ENCODE measurements around the gene BTBD10. TPM values are rescaled to one million over a fixed set of nuclear protein-coding genes. Genes with fewer than 3 reads are reported as not detected.

Gene BTBD10
- total and polyA plus RNA-seq, 4 donors: 3.7 to 12.7 (median 8.8) TPM

DNA sequence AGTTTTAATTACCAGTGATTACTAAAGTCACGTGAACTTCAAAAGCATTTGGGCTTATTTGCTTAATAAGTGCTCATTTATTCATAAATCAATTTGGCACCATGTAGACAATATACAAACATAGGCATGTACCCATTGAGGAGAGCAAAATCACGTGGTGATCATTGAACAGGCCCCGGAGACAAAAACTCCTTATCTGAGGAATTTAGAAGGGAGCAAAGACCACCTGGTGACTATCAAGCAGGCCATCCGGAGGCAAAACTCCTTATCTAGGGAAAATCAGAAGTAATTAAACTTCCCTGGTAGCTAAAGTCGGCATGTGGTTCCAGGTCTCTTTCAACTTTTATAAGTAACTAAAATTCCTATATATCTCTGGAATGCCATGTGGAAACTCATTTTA is 5.7 kb upstream of the BTBD10 start:
- 63% methylated on average over 5 of the region's 5 CpGs for WGBS
- no peaks in the 10 kb centered on the region for H3K9me3 ChIP-seq (ENCODE audit: control insufficient read depth in 4 of 4, low read length in 3 of 4)
- peaks cover 7 to 26% (median 21%) of the 10 kb centered on the region in 4 donors for H3K4me1 ChIP-seq (ENCODE audit: control insufficient read depth in 4 of 4, insufficient read depth in 4 of 4, low read length in 3 of 4)
- no peak for TF ChIP-seq JUND (IDR thresholded peaks at IDR 0.05)
- TF ChIP-seq FOXA1 (IDR thresholded peaks at IDR 0.05): no peak
- TF ChIP-seq HNF4A (conservative IDR thresholded peaks at IDR 0.05): no peak
- DNase-seq (ENCODE audit: low spot score): no peak
- H3K27me3 ChIP-seq (ENCODE audit: control insufficient read depth in 4 of 4, insufficient read depth in 4 of 4, low read length in 3 of 4): no peaks in the 10 kb centered on the region
- H3K36me3 ChIP-seq (ENCODE audit: control insufficient read depth in 4 of 4, insufficient read depth in 3 of 4, low read depth in 1 of 4, low read length in 3 of 4): no peaks in the 10 kb centered on the region
- H3K9ac ChIP-seq (ENCODE audit: low read depth in 1 of 2, low read length in 2 of 2): no peak overlapping the region
- H3K27ac ChIP-seq (ENCODE audit: low read depth in 1 of 2, low read length in 2 of 2): no peak overlapping the region
- no peak overlapping the region for H3K4me3 ChIP-seq (ENCODE audit: low read depth in 1 of 3, low read length in 3 of 3)

DNA sequence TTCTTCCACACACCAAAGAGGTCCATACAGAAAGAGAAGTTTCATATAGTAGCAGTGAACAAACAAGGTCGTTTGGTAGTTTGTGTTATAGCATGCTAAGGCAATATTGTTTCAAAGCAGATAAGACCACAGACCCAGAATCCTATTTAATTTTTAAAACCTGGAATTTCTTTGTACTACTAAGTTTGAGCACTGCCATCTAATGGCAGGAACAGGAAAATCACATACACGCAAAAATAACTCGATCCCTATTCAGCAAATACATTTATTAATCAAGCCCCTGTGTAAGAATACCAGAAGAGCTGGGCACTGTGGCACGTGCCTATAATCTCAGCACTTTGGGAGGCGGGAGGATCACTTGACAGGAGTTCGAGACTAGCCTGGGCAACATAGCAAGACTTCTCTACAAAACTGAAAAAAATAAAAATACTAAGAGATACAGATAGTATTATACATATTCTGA is 2.9 kb upstream of the BTBD10 start:
- H3K4me1 ChIP-seq (ENCODE audit: control insufficient read depth in 4 of 4, insufficient read depth in 4 of 4, low read length in 3 of 4): peaks cover 3 to 13% (median 10%) of the 10 kb centered on the region in 4 donors
- TF ChIP-seq RAD21 (IDR thresholded peaks at IDR 0.05) (peak; percentile 64 to 73), RXRA (IDR thresholded peaks at IDR 0.05) (no peak)
- TF ChIP-seq, protein P1, sequence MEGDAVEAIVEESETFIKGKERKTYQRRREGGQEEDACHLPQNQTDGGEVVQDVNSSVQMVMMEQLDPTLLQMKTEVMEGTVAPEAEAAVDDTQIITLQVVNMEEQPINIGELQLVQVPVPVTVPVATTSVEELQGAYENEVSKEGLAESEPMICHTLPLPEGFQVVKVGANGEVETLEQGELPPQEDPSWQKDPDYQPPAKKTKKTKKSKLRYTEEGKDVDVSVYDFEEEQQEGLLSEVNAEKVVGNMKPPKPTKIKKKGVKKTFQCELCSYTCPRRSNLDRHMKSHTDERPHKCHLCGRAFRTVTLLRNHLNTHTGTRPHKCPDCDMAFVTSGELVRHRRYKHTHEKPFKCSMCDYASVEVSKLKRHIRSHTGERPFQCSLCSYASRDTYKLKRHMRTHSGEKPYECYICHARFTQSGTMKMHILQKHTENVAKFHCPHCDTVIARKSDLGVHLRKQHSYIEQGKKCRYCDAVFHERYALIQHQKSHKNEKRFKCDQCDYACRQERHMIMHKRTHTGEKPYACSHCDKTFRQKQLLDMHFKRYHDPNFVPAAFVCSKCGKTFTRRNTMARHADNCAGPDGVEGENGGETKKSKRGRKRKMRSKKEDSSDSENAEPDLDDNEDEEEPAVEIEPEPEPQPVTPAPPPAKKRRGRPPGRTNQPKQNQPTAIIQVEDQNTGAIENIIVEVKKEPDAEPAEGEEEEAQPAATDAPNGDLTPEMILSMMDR (IDR thresholded peaks at IDR 0.05; ENCODE audit: low read depth, low read length, missing input control): peak; percentile 48
- no peaks in the 10 kb centered on the region for H3K36me3 ChIP-seq (ENCODE audit: control insufficient read depth in 4 of 4, insufficient read depth in 3 of 4, low read depth in 1 of 4, low read length in 3 of 4)
- H3K9me3 ChIP-seq (ENCODE audit: control insufficient read depth in 4 of 4, low read length in 3 of 4): no peaks in the 10 kb centered on the region
- H3K9ac ChIP-seq (ENCODE audit: low read depth in 1 of 2, low read length in 2 of 2): peak overlapping the region in 1 of 2 donors; percentile 16
- 2% methylated on average over 6 of the region's 6 CpGs for WGBS
- DNase-seq (ENCODE audit: low spot score): no peak
- no peaks in the 10 kb centered on the region for H3K27me3 ChIP-seq (ENCODE audit: control insufficient read depth in 4 of 4, insufficient read depth in 4 of 4, low read length in 3 of 4)
- no peak overlapping the region for H3K4me3 ChIP-seq (ENCODE audit: low read depth in 1 of 3, low read length in 3 of 3)
- no peak overlapping the region for H3K27ac ChIP-seq (ENCODE audit: low read depth in 1 of 2, low read length in 2 of 2)

DNA sequence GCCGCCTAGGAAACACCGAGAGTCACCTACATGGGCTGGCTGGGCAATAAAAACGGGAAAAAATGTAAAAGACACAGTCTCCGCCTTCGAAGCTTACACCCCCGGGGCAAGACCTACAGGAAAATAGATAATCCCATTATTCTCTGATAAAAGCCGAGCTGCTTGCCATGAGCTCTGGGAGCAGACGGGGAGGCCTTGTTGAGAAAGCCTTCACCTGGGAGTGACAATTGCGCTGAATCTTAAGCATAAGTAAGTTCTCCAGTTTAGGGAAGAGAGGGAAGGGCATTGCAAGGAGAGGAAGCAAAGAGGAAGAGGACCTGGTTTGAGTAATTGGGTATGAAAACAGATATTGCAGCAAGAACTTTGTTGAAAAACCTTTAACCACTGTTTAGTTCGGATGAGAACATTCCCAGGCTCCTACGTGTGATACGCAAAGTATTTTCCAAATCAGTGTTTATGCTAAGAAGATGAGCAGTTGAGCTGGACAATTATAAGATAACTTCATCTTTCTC is 813 bp upstream of the BTBD10 start:
- TF ChIP-seq GABPA (IDR thresholded peaks at IDR 0.05 in 1 of 2, conservative IDR thresholded peaks at IDR 0.05 in 1 of 2) (no peak), JUND (IDR thresholded peaks at IDR 0.05) (no peak), YY1 (IDR thresholded peaks at IDR 0.05) (no peak), NR2F2 (IDR thresholded peaks at IDR 0.05) (no peak), RAD21 (IDR thresholded peaks at IDR 0.05) (no peak), RXRA (IDR thresholded peaks at IDR 0.05) (no peak), FOXA1 (IDR thresholded peaks at IDR 0.05) (no peak), EGR1 (IDR thresholded peaks at IDR 0.05; ENCODE audit: low read depth in 2 of 2) (no peak), HNF4G (IDR thresholded peaks at IDR 0.05) (no peak), HNF4A (conservative IDR thresholded peaks at IDR 0.05) (no peak), TAF1 (conservative IDR thresholded peaks at IDR 0.05) (no peak), FOXA2 (IDR thresholded peaks at IDR 0.05) (no peak)
- TF ChIP-seq, protein P2, sequence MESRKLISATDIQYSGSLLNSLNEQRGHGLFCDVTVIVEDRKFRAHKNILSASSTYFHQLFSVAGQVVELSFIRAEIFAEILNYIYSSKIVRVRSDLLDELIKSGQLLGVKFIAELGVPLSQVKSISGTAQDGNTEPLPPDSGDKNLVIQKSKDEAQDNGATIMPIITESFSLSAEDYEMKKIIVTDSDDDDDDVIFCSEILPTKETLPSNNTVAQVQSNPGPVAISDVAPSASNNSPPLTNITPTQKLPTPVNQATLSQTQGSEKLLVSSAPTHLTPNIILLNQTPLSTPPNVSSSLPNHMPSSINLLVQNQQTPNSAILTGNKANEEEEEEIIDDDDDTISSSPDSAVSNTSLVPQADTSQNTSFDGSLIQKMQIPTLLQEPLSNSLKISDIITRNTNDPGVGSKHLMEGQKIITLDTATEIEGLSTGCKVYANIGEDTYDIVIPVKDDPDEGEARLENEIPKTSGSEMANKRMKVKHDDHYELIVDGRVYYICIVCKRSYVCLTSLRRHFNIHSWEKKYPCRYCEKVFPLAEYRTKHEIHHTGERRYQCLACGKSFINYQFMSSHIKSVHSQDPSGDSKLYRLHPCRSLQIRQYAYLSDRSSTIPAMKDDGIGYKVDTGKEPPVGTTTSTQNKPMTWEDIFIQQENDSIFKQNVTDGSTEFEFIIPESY (IDR thresholded peaks at IDR 0.05): no peak
- TF ChIP-seq, protein P1 (IDR thresholded peaks at IDR 0.05; ENCODE audit: low read depth, low read length, missing input control): no peak
- TF ChIP-seq, protein P3, sequence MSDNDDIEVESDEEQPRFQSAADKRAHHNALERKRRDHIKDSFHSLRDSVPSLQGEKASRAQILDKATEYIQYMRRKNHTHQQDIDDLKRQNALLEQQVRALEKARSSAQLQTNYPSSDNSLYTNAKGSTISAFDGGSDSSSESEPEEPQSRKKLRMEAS (IDR thresholded peaks at IDR 0.05): no peak
- TF ChIP-seq, protein P4, sequence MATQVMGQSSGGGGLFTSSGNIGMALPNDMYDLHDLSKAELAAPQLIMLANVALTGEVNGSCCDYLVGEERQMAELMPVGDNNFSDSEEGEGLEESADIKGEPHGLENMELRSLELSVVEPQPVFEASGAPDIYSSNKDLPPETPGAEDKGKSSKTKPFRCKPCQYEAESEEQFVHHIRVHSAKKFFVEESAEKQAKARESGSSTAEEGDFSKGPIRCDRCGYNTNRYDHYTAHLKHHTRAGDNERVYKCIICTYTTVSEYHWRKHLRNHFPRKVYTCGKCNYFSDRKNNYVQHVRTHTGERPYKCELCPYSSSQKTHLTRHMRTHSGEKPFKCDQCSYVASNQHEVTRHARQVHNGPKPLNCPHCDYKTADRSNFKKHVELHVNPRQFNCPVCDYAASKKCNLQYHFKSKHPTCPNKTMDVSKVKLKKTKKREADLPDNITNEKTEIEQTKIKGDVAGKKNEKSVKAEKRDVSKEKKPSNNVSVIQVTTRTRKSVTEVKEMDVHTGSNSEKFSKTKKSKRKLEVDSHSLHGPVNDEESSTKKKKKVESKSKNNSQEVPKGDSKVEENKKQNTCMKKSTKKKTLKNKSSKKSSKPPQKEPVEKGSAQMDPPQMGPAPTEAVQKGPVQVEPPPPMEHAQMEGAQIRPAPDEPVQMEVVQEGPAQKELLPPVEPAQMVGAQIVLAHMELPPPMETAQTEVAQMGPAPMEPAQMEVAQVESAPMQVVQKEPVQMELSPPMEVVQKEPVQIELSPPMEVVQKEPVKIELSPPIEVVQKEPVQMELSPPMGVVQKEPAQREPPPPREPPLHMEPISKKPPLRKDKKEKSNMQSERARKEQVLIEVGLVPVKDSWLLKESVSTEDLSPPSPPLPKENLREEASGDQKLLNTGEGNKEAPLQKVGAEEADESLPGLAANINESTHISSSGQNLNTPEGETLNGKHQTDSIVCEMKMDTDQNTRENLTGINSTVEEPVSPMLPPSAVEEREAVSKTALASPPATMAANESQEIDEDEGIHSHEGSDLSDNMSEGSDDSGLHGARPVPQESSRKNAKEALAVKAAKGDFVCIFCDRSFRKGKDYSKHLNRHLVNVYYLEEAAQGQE (IDR thresholded peaks at IDR 0.05): no peak
- H3K9ac ChIP-seq (ENCODE audit: low read depth in 1 of 2, low read length in 2 of 2): peak overlapping the region; percentile 51 to 67
- H3K9me3 ChIP-seq (ENCODE audit: control insufficient read depth in 4 of 4, low read length in 3 of 4): no peaks in the 10 kb centered on the region
- H3K36me3 ChIP-seq (ENCODE audit: control insufficient read depth in 4 of 4, insufficient read depth in 3 of 4, low read depth in 1 of 4, low read length in 3 of 4): no peaks in the 10 kb centered on the region
- 33% methylated on average over 12 of the region's 12 CpGs for WGBS
- H3K4me3 ChIP-seq (ENCODE audit: low read depth in 1 of 3, low read length in 3 of 3): peak overlapping the region; percentile 83 to 96 (median 84)
- peaks cover 3 to 13% (median 10%) of the 10 kb centered on the region in 4 donors for H3K4me1 ChIP-seq (ENCODE audit: control insufficient read depth in 4 of 4, insufficient read depth in 4 of 4, low read length in 3 of 4)
- no peak for DNase-seq (ENCODE audit: low spot score)
- H3K27ac ChIP-seq (ENCODE audit: low read depth in 1 of 2, low read length in 2 of 2): peak overlapping the region; percentile 71 to 81
- H3K27me3 ChIP-seq (ENCODE audit: control insufficient read depth in 4 of 4, insufficient read depth in 4 of 4, low read length in 3 of 4): no peaks in the 10 kb centered on the region
